Lower lobe of right lung (tissue), 2 donors: ENCODE data around the gene ENDOV. TPM values are rescaled to one million over a fixed set of nuclear protein-coding genes. Genes with fewer than 3 reads are reported as not detected.

Experiments used
- ATAC-seq, 2 donors: fragments of 200-7000 bp; cut with Tn5 transposase; one replicate each; pipeline ENCODE4 v1.9.1; 2020 to 2022; ENCODE audit warnings: mild to moderate bottlenecking in 2 of 2, moderate library complexity in 2 of 2
- DNase-seq: peaks from one replicate; pipeline ENCODE4 v3.0.0-alpha.2; 2020
- H3K27ac ChIP-seq: fragments of 200-600 bp; one replicate; pipeline ENCODE4 v1.8.0; 2022
- H3K27me3 ChIP-seq: fragments of 200-600 bp; one replicate; pipeline ENCODE4 v1.8.0; 2022; ENCODE audit warnings: low read depth
- H3K36me3 ChIP-seq: fragments of 200-600 bp; one replicate; pipeline ENCODE4 v1.8.0; 2022; ENCODE audit warnings: mild to moderate bottlenecking
- H3K4me1 ChIP-seq: fragments of 200-600 bp; one replicate; pipeline ENCODE4 v1.8.0; 2022
- H3K4me3 ChIP-seq: fragments of 200-600 bp; one replicate; pipeline ENCODE4 v1.8.0; 2022; ENCODE audit warnings: mild to moderate bottlenecking
- H3K9me3 ChIP-seq: fragments of 200-600 bp; one replicate; pipeline ENCODE4 v1.8.0; 2022
- CTCF ChIP-seq: fragments of 200-600 bp; IDR thresholded peaks from one replicate; pipeline ENCODE4 v1.8.0; 2022; ENCODE audit warnings: antibody characterized with exemption, mild to moderate bottlenecking
- intact Hi-C: fragments of 100-400 bp; cut with DNase I; formaldehyde crosslinking; loops from one replicate; pipeline ENCODE4 v1.11.0; 2022
- total RNA-seq: library from RNA; stranded (reverse); fragmentation: NEBNext Ultra II Directional; extraction: Animal tissue kit (Norgen Biotek cat#: 25700); gene quantifications from one replicate; pipeline ENCODE4 v1.2.1, GENCODE V29; 2021
- donor health status: DM: no; HTN: yes; CAD: no; lungs with severe emphysema.

ENDOV gene
- total RNA-seq, 1 donor from 2014 or later = 23.4 TPM

GRCh38 chr17:80479246-80479566 is 64.2 kb downstream of the ENDOV start:
- Histone ChIP-seq H3K9me3 (no peaks in the 10 kb centered on the region), H3K27me3 (peaks cover 83% of the 10 kb centered on the region), H3K4me1 (peaks cover 46% of the 10 kb centered on the region), H3K4me3 (no peak overlapping the region), H3K36me3 (no peaks in the 10 kb centered on the region), H3K27ac (no peak overlapping the region)
- ATAC-seq (no peak), DNase-seq (no peak)
- TF ChIP-seq CTCF = no peak
- intact Hi-C loops = no loop called here

- Histone ChIP-seq H3K4me1 (peaks cover 36% of the 10 kb centered on the region), H3K27ac (no peak overlapping the region), H3K9me3 (no peaks in the 10 kb centered on the region), H3K36me3 (no peaks in the 10 kb centered on the region), H3K27me3 (peaks cover 76% of the 10 kb centered on the region), H3K4me3 (no peak overlapping the region)
- intact Hi-C loops = no loop called here
- no peak for TF ChIP-seq CTCF
- ATAC-seq = no peak
- no peak for DNase-seq
Measured at GRCh38 chr17:80480248-80480647, 65.3 kb downstream of the ENDOV start.

GRCh38 chr17:80481284-80482057 is 66.5 kb downstream of the ENDOV start:
- DNase-seq = no peak
- TF ChIP-seq CTCF = no peak
- ATAC-seq = no peak

DNA sequence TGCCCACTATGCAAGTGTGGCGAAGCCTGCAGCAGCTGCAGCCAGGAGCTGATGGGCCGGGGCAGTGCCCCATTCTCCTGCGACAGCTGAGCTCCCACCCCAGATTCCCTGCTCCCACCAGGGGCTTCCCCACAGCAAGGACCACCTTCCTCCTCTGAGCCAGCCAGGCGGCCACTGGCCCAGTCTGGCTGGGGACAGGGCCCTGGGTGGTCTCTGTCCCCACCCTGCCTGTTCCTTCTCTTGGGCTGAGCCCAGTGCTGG is 67.0 kb downstream of the ENDOV start:
- intact Hi-C loops = no loop called here
- no peak for DNase-seq

More at GRCh38 chr17:80481284-80482057, 66.5 kb downstream of the ENDOV start:
- Histone ChIP-seq H3K27me3 (peaks cover 78% of the 10 kb centered on the region), H3K4me3 (no peak overlapping the region), H3K4me1 (peaks cover 26% of the 10 kb centered on the region), H3K9me3 (no peaks in the 10 kb centered on the region), H3K27ac (no peak overlapping the region), H3K36me3 (no peaks in the 10 kb centered on the region)
- intact Hi-C loops = no loop called here

DNA sequence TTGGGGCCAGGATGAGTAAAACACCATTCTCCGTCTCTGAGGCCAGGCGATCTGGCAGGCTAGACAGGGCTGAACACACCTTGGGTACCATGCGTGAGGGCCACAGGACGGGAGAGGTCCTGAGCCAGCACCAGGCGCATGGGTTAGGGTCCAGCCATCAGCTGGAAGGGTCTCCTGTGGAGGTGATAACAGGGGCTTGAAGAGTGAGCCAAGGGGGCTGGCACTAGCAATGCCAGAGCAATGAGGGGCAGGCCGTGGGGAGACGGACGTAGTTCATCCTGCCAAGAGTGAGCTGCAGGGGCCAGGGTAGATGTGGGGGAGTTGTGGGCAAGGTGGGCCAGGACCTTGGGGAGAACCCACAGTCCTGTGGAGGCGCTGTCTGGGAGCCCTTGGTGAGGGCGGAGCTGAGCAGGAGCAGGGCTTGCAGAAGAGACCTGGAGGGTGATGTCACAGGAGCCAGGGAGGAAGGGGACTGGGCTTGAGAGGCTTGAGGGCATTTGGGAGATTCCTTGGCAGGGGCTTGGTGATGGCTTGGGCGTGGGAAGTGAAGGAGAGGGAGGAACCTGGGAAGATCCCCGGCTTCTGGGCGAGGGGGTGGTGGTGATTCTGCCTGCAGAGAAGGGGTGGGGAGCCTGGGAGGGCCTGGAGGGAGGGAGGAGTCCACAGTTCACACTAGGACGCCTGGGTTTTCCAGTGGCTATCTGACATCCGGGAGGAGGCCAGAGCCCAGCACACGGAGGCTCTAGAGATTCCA is 67.8 kb downstream of the ENDOV start:
- no peaks in the 10 kb centered on the region for H3K9me3 ChIP-seq
- H3K36me3 ChIP-seq = no peaks in the 10 kb centered on the region
- ATAC-seq (no peak), DNase-seq (no peak)
- no peak overlapping the region for H3K4me3 ChIP-seq
- H3K27ac ChIP-seq = no peak overlapping the region
- TF ChIP-seq CTCF = no peak
- intact Hi-C loops = no loop called here
- peaks cover 76% of the 10 kb centered on the region for H3K27me3 ChIP-seq
- peaks cover 13% of the 10 kb centered on the region for H3K4me1 ChIP-seq

More for the DNA sequence above, 67.0 kb downstream of the ENDOV start:
- H3K4me3 ChIP-seq = no peak overlapping the region
- peaks cover 21% of the 10 kb centered on the region for H3K4me1 ChIP-seq
- H3K9me3 ChIP-seq = no peaks in the 10 kb centered on the region
- no peak for TF ChIP-seq CTCF
- no peak overlapping the region for H3K27ac ChIP-seq
- peaks cover 78% of the 10 kb centered on the region for H3K27me3 ChIP-seq
- no peak for ATAC-seq
- no peaks in the 10 kb centered on the region for H3K36me3 ChIP-seq
